ENCODE data around the gene NDUFA8.
"Not testable (repeated sequence)": the region's sequence is repeated elsewhere in the genome, so short reads cannot be mapped to it uniquely, and the experiment has no call there.

NDUFA8 gene

DNA sequence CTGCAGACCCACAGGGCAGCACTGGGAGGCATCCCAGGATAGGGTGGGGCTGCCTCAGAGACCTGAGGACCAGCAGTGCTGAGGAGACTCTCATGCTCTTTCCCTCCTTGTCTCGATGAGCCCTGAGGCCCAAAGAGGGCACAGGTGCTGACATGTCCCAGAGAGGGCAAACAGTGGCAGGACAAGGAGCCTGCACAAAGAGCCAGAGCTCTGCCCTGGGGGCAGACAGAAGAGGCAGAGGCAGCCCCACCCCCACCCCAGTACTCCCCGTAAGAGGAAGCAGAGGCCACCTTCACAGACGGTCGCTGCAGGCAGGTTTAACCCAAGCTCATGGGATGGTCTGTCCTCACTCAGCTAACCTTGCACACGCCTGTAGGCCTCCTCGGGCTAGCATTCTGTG lies 37.1 kb downstream of the NDUFA8 start:
- no peak overlapping the region for H3K27ac ChIP-seq
- no peak for TF ChIP-seq ZFX (IDR thresholded peaks at IDR 0.05)
- TF ChIP-seq, protein P1, sequence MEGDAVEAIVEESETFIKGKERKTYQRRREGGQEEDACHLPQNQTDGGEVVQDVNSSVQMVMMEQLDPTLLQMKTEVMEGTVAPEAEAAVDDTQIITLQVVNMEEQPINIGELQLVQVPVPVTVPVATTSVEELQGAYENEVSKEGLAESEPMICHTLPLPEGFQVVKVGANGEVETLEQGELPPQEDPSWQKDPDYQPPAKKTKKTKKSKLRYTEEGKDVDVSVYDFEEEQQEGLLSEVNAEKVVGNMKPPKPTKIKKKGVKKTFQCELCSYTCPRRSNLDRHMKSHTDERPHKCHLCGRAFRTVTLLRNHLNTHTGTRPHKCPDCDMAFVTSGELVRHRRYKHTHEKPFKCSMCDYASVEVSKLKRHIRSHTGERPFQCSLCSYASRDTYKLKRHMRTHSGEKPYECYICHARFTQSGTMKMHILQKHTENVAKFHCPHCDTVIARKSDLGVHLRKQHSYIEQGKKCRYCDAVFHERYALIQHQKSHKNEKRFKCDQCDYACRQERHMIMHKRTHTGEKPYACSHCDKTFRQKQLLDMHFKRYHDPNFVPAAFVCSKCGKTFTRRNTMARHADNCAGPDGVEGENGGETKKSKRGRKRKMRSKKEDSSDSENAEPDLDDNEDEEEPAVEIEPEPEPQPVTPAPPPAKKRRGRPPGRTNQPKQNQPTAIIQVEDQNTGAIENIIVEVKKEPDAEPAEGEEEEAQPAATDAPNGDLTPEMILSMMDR (conservative IDR thresholded peaks at IDR 0.05) = no peak

DNA sequence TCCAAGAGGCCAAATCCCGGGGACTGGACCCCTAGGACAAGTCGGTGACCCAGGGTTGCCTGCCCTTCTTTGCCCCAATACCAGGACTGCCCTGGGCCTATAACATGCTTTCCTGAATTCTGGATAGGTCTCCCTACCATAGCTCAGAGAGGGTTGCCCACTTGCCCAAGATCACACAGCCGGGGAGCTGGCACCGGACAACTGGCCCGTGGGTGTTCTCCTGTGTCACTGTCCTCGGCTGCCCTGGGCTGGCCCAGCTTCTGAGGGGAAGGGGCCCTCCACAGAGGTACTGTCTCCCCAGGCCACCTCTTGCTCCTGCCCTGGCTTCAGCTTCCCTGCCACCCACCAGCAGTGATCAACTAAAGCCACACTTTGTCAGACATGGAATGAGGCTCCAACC lies 37.6 kb downstream of the NDUFA8 start:
- H3K27ac ChIP-seq = no peak overlapping the region
- TF ChIP-seq, protein P1 (conservative IDR thresholded peaks at IDR 0.05) = no peak
- no peak for TF ChIP-seq ZFX (IDR thresholded peaks at IDR 0.05)

DNA sequence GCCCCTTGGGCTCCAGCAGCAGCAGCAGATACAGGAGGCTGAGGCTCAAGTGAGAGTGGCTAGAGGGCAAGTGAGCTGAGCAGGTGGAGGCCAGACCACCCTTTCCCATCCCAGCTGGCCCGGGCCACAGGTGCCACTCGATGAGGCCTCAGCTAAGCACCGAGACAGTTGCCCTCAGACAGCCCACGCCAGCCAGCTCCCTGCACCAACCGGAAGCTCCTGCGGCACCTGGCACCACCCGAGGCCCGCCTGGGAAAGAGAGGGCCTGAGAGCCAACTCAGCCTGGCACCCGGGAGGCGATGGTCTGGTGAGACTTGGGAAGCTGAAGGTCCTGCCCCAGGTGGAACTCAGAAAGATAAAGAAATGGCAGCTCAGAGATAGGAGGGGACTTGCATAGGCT lies 38.2 kb downstream of the NDUFA8 start:
- no peak for TF ChIP-seq ZFX (IDR thresholded peaks at IDR 0.05)
- TF ChIP-seq, protein P1 (conservative IDR thresholded peaks at IDR 0.05) = no peak
- no peak overlapping the region for H3K27ac ChIP-seq

DNA sequence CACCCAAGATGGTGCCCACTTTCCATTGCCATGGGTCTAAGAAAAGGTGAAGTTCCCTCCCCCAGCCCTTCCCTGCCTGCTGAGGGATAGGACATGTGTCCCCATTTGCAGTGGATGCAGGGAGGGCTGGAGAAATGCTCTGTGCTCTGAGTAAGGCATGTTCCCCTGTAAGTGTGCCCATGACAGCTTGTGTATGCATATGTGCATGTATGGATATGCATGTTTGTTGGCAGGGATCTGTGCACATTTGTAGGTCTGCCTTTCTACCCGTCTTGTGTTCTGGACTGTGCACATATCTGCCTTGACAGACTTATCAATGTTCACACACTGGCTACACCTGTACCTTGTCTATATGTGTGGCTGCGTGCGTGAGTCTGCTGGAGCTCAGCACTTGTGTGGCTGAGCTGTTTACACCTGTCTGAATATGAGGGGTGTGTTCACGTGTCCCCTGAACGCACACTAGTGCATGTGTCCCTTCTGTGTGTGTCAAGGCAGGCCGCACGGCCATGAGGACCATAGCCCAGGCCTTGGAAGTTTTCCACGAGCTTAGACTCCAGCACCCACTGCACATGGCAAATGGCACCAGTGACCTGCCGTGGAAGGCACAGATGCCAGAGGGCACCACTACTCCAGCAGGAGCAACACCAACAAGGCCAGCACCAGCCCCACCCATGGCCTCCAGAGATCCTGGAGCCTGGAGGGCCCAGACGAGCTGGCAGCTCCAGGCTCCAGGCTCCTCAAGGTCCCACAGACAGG lies 39.1 kb downstream of the NDUFA8 start:
- no peak overlapping the region for H3K27ac ChIP-seq
- TF ChIP-seq, protein P1 (conservative IDR thresholded peaks at IDR 0.05) = no peak
- TF ChIP-seq ZFX (IDR thresholded peaks at IDR 0.05) = no peak

DNA sequence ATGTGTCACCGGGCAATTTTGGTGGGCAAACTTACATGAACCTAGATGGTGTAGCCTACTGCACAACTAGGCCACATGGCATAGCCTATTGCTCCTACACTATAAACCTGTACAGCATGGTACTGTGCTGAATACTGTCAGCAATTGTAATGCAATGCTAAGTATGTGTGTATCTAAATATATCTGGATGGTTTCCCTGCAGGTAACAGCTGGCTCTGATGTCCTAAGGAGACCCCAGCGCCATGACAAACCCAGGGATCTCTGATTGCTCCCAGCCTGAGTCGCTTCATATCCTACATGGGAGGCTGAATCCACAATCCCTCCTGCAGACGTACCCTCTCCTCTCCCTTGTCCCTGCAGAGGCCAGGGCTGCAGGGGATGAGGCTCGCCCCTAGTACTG lies 39.9 kb downstream of the NDUFA8 start:
- TF ChIP-seq, protein P1 (conservative IDR thresholded peaks at IDR 0.05) = no peak
- no peak for TF ChIP-seq ZFX (IDR thresholded peaks at IDR 0.05)
- no peak overlapping the region for H3K27ac ChIP-seq

DNA sequence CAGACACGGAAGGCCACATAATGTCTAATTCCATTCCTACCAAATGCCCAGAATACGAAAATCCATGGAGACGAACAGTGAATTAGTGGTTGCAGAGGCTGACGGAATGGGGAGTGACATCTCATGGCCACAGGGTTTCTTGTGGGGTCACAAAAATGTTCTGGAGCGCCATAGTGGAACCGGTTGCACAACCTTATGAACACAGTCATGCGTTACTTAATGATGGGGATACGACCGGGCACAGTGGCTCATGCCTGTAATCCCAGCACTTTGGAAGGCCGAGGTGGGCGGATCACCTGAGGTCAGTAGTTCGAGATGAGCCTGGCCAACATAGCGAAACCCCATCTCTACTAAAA lies 40.4 kb downstream of the NDUFA8 start:
- TF ChIP-seq, protein P1 (conservative IDR thresholded peaks at IDR 0.05) = no peak
- TF ChIP-seq ZFX (IDR thresholded peaks at IDR 0.05) = no peak
- H3K27ac ChIP-seq = no peak overlapping the region

DNA sequence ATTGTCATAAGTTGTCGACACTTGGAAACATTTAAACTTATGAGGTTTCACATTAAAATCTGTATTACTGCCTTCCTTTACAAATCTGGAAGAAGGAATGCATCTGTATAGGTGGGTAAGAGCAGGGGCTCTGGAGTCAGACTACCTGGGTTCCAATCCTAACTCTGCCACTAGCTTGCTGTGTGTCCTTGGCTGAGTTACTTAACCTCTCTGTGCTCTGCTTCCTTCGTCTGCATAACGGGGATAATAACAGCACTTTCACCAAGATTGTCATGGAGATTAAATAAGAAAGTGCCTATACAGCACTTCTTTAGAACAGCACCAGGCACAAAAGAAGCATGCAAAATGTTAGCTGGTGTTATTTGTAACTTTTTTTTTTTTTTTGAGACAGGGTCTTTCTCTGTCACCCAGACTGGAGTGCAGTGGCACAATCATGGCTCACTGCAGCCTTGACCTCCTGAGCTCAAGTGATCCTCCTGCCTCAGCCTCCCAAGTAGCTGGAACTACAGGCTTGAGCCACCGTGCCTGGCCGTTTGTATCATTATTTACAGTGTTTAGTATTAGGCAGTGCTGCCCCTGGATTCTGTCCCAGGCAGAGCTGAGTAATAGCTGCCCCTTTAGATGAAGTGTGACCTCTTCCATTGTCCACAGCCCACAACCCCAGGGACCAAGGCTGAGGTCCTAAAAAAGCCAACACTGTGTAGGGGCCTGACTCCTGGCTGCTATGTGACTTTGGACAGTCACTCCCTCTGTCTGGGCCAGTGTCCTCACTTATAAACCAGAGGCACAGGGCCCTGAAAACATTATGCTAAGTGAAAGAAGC lies 41.0 kb downstream of the NDUFA8 start:
- TF ChIP-seq ZFX (IDR thresholded peaks at IDR 0.05) = no peak
- TF ChIP-seq, protein P1 (conservative IDR thresholded peaks at IDR 0.05) = no peak
- no peak overlapping the region for H3K27ac ChIP-seq

DNA sequence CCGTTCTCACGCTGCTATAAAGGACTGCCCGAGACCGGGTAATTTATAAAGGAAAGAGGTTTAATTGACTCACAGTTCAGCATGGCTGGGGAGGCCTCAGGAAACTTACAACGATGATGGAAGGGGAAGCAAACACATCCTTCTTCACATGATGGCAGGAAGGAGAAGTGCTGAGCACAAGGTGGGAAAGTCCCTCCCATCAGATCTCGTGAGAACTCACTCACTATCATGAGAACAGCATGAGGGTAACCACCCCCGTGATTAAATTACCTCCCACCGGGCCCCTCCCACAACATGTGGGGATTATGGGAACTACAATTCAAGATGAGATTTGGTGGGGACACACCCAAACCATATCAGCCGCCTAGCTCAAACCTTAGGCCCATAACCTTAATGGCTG lies 42.3 kb downstream of the NDUFA8 start:
- H3K27ac ChIP-seq = not testable (repeated sequence)

Measured in C4-2B (cell line).